Measurements from ENCODE around the gene MRC1. TPM values are rescaled to one million over a fixed set of nuclear protein-coding genes. Genes with fewer than 3 reads are reported as not detected.

MRC1 gene
- total and polyA plus RNA-seq, 9 of the 15 experiments (the other 6 are each of a cell fraction or from before 2014, with no cell fraction given) = 0.01 to 0.20 (median 0.03) TPM; not detected in 5

DNA sequence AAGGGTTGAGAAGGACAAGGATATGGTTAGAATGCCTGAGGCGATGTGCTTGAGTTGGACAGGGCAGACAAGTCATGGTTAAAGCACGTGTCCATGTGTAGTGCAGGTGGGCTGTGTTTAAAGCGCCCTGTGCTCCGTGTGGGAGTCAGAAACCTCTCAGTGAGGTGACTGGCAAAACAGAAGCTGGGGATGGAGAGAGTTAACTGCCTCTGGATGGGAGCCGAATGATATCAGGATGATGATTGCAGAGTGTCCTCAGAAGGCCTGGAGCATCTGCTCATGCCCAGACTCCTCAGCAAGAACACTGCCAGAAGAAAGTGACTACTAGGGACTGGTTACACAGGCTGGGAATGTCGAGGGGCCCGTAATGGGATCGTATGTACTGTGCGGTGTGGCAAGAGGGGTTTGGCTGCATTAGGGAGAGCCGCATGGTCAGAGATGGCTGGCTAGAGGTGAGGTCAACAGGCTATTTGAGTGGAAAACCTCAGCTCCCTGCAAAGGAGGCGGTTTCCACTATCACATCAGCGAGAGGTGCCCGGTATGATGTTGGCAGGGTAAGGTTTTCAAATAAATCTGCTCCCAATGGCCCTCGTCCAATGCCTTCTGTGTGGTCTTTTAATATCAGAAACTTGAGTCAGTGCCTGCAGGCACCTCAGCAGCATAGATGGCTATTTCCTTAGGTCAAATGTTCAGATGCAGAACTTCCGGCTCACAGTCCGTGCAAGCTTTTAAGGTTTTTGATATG is 26.1 kb upstream of the MRC1 start:
- H3K27me3 ChIP-seq (ENCODE audit: control insufficient read depth in 2 of 2, insufficient read depth in 2 of 2, low read length in 2 of 2) = peaks cover 0 to 3% of the 10 kb centered on the region in 2 experiments; a peak in 1 of 5 replicates
- no peaks in the 10 kb centered on the region for H3K36me3 ChIP-seq (ENCODE audit: control insufficient read depth, insufficient read depth, low read length)
- intact Hi-C loops (cut with micrococcal nuclease) (no loop called here), in situ Hi-C loops (cut with MboI) (no loop called here)
- BruUV-seq (replicated peaks) = no TSS peak
- H3K9ac ChIP-seq (ENCODE audit: insufficient read depth in 1 of 2, low read depth in 2 of 2, low read length in 2 of 2) = no peak overlapping the region
- H3K9me3 ChIP-seq (replicated peaks; ENCODE audit: control insufficient read depth, insufficient read depth, low read depth, low read length) = no peaks in the 10 kb centered on the region
- peak overlapping the region; percentile 11; the same call in 1 of the 3 replicates for H3K27ac ChIP-seq (ENCODE audit: extremely low read depth, low read depth, low read length)
- H2AFZ ChIP-seq (ENCODE audit: low read depth, low read length) = peak overlapping the region; percentile 66
- DNase-seq (ENCODE audit: extremely low read depth in 1 of 4, low spot score in 3 of 4) (no peak), ATAC-seq (no peak), FAIRE-seq (no peak)
- ChIA-PET CTCF (ENCODE audit: low intra/inter-chr PET ratio) (no interaction called here), POLR2A (no interaction called here)
- H3K9me1 ChIP-seq (ENCODE audit: control insufficient read depth, insufficient read depth, low read length) = no peaks in the 10 kb centered on the region
- peaks cover 12 to 17% of the 10 kb centered on the region in 2 experiments; a peak in 4 of 5 replicates for H3K4me1 ChIP-seq (replicated peaks in 1 of 2; ENCODE audit: control insufficient read depth in 2 of 2, insufficient read depth in 2 of 2, low read length in 2 of 2)
- H3K4me3 ChIP-seq = no peak overlapping the region
- no peaks in the 10 kb centered on the region for H4K20me1 ChIP-seq (replicated peaks; ENCODE audit: control insufficient read depth, insufficient read depth, low read length)
- H3K79me2 ChIP-seq (ENCODE audit: control insufficient read depth, insufficient read depth, low read length) = no peaks in the 10 kb centered on the region
- H3K4me2 ChIP-seq (ENCODE audit: insufficient read depth, low read length) = no peak overlapping the region
- WGBS (ENCODE audit: insufficient coverage, low coverage, missing lambda C conversion rate) = 54% methylated on average over 16 of the region's 16 CpGs
- no peak for TF ChIP-seq MCM2 (IDR thresholded peaks at IDR 0.05; ENCODE audit: low read depth)
- TF ChIP-seq, protein P1, sequence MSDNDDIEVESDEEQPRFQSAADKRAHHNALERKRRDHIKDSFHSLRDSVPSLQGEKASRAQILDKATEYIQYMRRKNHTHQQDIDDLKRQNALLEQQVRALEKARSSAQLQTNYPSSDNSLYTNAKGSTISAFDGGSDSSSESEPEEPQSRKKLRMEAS (CRISPR knock-in tag; IDR thresholded peaks at IDR 0.05) = 0 out of 2 replicates have a peak, but pooled peaks have one; percentile 12
- no peak for TF ChIP-seq PHF21A (IDR thresholded peaks at IDR 0.05; ENCODE audit: borderline replicate concordance, low read depth)
- TF ChIP-seq NFXL1 (CRISPR knock-in tag; IDR thresholded peaks at IDR 0.05) = no peak
- no peak for TF ChIP-seq ZNF551 (CRISPR knock-in tag; IDR thresholded peaks at IDR 0.05)
- no peak for TF ChIP-seq ZNF140 (CRISPR knock-in tag; IDR thresholded peaks at IDR 0.05)
- no peak for TF ChIP-seq HNRNPK (IDR thresholded peaks at IDR 0.05; ENCODE audit: low read depth, low read length, poor library complexity, severe bottlenecking)
- TF ChIP-seq SRSF7 (optimal IDR thresholded peaks at IDR 0.05; ENCODE audit: low read depth, low read length) = no peak
- no peak for TF ChIP-seq U2AF2 (optimal IDR thresholded peaks at IDR 0.05; ENCODE audit: low read depth, low read length)
- TF ChIP-seq NR2C2 (CRISPR knock-in tag; IDR thresholded peaks at IDR 0.05) = no peak
- TF ChIP-seq NR2C2 (tag; IDR thresholded peaks at IDR 0.05) = 0 out of 2 replicates have a peak, but pooled peaks have one; percentile 11
- no peak for TF ChIP-seq SMAD3 (CRISPR knock-in tag; conservative IDR thresholded peaks at IDR 0.05)
- no peak for TF ChIP-seq ZFX (CRISPR knock-in tag; IDR thresholded peaks at IDR 0.05)
- TF ChIP-seq, protein P2, sequence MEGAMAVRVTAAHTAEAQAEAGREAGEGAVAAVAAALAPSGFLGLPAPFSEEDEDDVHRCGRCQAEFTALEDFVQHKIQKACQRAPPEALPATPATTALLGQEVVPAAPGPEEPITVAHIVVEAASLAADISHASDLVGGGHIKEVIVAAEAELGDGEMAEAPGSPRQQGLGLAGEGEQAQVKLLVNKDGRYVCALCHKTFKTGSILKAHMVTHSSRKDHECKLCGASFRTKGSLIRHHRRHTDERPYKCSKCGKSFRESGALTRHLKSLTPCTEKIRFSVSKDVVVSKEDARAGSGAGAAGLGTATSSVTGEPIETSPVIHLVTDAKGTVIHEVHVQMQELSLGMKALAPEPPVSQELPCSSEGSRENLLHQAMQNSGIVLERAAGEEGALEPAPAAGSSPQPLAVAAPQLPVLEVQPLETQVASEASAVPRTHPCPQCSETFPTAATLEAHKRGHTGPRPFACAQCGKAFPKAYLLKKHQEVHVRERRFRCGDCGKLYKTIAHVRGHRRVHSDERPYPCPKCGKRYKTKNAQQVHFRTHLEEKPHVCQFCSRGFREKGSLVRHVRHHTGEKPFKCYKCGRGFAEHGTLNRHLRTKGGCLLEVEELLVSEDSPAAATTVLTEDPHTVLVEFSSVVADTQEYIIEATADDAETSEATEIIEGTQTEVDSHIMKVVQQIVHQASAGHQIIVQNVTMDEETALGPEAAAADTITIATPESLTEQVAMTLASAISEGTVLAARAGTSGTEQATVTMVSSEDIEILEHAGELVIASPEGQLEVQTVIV (CRISPR knock-in tag; IDR thresholded peaks at IDR 0.05; ENCODE audit: borderline replicate concordance) = no peak

All from K562 (cell line).